ENCODE data around the gene ADIPOR1.

GRCh38 chr1:202981939-202982338 is 23.8 kb upstream of the ADIPOR1 start:
- no peak for TF ChIP-seq CTCF (IDR thresholded peaks at IDR 0.05)
- TF ChIP-seq EP300 (IDR thresholded peaks at IDR 0.05), result no peak
